GM19351 (cell line): ENCODE results near the gene IKZF4.
"Not testable (repeated sequence)": the region's sequence is repeated elsewhere in the genome, so short reads cannot be mapped to it uniquely, and the experiment has no call there.

Experiments
- ATAC-seq: cut with Tn5 transposase; IDR thresholded peaks from one replicate; pipeline ENCODE4 v1.9.1; 2021; ENCODE audit warnings: mild to moderate bottlenecking, moderate library complexity; ENCODE audit not compliant: unreplicated experiment

Gene IKZF4

DNA sequence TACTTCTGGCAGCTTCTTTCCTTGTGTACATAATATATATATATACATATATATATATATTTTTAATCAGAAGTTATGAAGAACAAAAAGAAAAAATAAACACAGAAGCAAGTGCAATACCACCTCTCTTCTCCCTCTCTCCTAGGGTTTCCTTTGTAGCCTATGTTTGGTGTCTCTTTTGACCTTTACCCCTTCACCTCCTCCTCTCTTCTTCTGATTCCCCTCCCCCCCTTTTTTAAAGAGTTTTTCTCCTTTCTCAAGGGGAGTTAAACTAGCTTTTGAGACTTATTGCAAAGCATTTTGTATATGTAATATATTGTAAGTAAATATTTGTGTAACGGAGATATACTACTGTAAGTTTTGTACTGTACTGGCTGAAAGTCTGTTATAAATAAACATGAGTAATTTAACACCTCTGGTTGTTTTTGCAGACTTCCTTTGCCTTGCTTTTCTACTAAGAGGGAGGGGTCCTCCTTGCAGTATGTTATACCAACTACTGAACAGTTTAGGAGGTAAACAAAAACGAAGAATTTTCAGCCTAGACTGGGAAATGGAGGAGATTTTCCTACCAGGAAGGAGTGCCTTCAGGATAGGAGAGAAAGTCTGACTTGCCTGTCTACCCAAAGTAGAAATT, 17.3 kb downstream of the IKZF4 start:
- no peak for ATAC-seq

DNA sequence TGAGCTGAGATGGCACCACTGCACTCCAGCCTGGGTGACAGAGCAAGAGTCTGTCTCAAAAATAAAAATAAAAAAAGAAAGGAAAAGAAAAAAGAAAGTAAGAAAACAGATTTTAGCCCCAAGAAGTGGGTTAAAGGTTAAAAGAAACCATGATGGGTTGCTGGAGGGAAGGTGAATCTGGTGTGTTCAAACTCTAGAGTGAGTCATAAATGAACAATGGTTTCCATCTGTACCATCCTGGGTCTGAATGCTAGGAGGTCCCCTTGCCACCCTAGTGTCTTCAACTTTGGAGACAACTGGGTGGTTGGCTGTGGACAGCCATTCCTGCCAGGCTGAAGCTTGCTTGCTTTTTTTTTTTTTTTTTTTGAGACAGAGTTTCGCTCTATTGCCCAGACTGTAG, 19.3 kb downstream of the IKZF4 start:
- ATAC-seq: no peak

DNA sequence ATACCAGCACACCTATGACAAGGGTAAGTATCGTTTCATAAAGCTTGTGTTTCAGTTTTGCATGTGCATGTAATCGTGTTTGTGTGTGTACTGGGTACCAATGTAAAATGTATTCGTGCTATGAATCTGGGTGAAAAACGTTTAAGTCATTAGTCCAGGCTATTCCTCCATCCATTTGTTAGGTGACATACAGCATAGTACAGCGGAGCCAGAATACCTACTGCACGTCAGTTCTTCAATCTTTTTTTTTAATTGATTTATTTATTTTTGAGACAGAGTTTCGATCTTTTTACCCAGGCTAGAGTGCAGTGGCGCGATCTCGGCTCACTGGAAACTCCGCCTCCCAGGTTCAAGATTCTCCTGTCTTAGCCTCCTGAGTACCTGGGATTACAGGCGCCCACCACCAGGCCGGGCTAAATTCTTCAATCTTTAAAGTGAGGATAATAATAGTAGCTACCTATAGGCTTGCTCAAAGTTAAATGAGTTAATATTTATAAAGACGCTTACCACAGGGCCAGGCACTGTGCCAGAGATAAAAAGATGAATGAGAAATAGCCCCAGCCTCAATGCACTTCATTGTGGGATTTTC, 20.2 kb downstream of the IKZF4 start:
- peak; percentile 7 for ATAC-seq

DNA sequence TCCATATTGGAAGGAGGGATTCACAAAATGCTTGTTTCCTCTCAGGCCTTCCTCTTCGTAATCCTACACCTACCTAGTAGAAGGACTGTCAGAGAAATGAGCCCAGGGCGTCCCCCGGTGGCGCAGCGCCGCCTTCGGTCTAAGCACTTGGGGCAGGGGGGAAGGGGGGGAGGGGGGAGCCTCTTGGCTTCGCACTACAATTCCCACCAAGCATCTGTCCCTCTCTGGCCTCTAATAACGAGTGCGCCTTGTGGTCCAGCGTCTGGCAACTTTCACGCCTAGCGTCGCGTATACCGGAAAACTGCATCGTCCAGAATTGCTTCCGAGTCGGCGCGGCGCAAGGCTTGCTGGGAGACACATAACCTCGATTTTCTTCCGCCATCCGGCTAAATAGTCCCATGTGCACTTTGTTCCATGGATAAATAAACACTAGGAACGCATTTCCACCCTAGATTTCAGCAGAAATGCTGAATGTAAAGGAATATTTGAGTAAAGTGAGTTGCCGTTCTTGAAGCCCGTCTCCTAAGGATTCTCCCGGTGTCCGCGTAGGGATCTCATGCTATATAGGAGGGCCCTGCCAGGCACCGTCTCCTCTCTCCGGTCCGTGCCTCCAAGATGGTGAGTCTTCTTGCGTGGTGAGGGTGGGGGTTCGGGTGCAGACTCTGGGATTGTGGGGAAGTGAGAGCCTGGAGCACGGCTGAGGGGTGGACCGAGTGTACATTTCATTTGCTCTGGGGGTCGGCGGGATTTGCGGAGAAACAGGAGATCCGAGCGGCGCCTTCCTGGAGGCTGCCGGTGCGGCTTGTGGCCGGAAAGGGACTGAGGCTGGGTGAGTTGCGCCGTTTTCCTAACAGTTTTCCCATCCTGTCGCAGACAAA, 20.9 kb downstream of the IKZF4 start, which contains the start of gene RPS26:
Gene RPS26 (plus strand): TSS at position 367 of the 878 bp plus-strand sequence. CDS start 249 bp downstream, at position 616.
- peak; percentile 94 for ATAC-seq

DNA sequence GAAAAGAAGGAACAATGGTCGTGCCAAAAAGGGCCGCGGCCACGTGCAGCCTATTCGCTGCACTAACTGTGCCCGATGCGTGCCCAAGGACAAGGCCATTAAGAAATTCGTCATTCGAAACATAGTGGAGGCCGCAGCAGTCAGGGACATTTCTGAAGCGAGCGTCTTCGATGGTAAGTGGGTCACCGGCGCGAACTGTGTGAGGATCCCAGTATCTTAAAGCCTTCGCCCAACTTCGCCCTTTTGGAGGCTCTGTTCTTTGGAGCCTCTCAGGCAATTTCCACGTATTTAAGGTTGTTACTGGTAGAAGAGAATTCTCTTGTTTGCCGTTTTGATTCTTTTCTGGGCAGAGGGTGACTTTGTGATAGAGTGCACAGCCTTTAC, 21.6 kb downstream of the IKZF4 start:
- ATAC-seq: not testable (repeated sequence)

DNA sequence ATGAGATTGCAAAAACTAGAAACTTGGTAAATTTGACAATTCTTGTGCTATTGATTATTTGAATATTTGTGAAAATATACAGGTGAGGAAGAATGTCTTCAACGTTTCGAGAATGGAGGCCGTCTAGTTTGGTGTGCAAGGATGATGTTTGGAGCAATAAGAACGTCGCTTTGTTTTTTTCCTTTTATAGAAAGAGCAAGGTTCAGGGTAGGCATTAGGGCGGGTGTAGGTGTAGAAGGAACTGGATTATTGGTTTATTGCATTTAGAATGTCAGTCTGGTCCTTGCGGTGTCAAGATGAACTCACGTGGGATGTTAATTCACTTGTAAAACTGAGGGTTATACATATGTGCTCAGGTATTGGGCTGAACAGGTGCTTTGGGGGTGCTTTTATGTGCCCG, 22.0 kb downstream of the IKZF4 start:
- ATAC-seq: no peak

DNA sequence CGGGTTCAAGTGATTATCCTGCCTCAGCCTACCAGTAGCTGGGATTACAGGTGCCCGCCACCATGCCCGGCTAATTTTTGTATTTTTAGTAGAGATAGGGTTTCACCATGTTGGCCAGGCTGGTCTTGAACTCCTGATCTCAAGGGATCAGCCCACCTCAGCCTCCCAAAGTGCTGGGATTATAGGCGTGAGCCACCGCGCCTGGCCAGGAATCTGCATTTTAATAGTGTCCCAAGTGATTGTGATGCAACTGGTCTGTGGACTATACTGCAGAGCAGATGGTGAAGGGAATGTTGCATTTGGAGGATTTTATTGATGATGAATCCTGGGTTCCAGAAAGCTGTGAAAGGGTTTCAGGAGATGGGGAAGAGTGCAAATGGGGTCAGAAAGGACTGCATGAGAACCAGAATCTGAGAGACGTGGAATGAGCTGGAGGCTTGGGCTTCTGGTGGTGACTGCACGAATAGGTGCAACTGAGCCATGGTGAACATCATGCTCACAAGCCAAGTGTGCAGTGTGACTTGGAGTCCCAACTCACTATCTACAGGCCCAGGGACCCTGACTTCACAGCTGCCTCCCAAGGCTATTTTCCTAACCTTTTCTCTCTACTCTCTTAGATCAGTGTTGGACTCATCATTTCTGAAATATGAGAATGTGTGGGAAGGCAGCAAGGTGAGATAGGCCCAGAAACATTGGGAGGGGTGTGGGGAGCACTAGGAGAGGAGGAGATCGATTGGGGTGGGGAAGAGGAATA, 25.4 kb downstream of the IKZF4 start:
- ATAC-seq: no peak

DNA sequence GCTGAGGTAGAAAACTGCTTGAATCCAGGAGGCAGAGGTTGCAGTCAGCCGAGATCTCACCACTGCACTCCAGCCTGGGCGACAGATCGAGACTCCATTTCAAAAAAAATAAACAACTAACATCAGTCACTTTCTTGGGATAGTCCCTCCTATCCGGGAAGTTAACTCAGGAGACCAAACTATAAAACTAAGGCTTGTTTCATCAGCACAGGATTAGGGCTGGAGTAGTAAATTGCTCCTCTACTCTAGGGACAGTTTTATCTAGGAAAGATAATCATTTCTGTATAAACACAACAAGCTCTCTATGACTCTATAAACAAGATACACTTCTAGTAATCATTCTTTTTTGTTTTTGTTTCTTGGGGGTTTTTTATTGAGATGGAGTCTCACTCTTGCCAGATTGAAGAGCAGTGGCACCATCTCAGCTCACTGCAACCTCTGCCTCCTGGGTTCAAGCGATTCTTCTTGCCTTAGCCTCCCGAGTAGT, 32.6 kb downstream of the IKZF4 start:
- no peak for ATAC-seq

DNA sequence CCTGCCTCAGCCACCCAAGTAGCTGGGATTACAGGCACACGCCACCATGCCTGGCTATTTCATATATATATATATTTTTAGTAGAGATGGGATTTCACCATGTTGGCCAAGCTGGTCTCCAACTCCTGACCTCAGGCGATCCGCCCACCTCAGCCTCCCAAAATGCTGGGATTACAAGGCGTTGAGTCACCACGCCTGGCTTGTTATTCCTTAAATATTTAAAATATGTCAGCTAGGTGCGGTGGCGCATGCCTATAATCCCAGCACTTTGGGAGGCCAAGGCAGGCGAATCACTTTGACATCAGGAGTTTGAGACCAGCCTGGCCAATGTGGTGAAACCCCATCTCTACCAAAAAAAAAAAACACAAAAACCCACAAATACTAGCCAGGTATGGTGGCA, 39.1 kb downstream of the IKZF4 start:
- ATAC-seq: not testable (repeated sequence)

DNA sequence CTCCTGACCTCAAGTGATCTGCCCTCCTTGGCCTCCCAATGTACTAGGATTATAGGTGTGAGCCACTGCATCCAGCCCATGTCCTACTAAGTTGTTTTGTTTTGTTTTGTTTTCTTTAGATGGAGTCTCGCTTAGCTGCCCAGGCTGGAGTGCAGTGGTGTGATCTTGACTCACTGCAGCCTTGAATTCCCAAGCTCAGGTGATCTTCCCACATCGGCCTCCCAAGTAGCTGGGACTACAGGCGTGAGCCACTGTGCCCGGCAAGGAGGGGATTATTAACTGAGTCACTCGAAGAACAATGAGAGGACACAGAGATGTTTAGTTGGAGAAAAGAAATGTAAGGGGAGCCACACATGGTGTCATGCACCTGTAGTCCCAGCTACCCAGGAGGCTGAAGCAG, 41.1 kb downstream of the IKZF4 start:
- no peak for ATAC-seq

DNA sequence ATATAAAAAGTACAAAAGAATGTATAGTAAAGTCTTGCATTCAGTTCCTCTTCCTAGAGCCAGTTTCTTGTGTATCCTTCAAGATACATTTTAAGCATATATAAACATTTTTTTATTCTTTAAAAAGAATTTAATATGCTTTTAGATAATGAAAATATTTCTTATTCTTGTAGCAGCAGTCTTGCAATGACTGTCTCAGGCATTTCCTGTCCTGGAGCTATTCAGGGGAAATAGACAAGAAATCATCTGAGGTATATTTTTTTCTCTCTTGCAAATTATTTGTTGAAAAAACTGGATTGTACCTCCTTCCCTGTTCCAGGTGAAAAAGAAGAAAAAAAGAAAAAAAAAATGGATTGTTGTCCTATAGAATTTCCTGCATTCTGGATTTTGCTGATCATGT, 42.2 kb downstream of the IKZF4 start:
- no peak for ATAC-seq

DNA sequence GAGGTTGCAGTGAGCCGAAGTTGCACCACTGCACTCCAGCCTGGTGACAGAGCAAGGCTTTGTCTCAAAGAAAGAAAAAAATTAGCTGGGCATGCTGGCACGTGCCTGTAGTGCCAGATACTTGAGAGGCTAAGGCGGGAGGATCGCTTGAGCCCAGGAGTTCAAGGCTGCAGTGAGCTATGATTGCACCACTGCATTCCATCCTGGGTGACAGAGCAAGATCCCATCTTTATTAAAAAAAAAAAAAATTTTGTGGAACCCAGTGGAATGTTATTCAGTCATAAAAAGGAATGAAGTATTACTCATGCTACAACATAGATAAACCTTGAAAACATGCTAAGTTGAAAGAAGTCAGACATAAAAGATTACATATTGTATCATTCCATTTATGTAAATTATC, 50.8 kb downstream of the IKZF4 start:
- no peak for ATAC-seq

DNA sequence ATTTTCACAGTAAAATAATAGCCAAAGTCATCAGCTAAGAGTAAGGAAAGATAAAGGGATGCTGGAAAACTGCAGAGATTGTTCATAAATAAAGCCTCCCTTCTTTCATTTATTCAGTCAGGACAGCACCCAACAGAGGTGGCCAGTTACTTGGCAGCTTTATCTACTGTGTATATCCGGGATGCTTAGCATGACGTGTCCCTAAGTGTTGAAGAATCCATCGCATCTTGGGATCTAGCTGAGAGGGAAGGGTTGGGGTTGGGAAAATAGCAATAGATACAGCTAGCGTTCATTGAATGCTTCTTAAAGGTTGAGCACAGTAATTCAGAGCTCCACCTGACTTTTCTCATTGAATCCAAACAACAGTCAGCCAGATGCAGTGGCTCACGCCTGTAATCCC, 53.6 kb downstream of the IKZF4 start:
- ATAC-seq: no peak

DNA sequence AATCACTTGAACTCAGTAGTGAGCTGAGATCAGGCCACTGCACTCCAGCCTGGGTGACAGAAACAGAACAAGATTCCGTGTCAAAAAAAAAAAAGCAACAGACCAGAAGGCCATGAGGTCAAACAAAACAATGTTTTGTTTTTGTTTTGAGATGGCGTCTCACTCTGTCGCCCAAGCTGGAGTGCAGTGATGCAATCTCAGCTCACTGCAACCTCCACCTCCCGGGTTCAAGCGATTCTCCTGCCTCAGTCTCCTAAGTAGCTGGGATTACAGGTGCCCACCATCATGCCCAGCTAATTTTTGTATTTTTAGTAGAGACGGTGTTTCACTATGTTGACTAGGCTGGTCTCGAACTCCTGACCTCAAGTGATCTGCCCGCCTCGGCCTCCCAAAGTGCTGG, 57.1 kb downstream of the IKZF4 start:
- not testable (repeated sequence) for ATAC-seq

DNA sequence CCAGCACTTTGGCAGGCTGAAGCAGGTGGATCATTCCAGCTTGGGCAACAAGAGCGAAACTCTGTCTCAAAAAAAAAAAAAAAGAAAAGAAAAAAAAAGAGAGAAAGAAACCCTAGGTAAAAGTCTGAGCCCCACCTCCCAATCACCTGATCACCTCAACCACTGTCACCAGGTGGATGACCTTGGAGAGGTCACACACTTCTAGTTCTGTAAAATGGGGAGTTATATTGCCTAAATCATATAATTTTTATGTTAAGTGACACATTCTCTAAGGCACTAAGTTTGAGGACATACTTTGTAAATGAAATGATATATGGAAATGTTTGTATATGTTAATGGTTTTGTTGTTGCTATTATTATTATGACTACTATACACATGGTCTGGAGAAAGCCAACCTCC, 57.6 kb downstream of the IKZF4 start:
- ATAC-seq: no peak

DNA sequence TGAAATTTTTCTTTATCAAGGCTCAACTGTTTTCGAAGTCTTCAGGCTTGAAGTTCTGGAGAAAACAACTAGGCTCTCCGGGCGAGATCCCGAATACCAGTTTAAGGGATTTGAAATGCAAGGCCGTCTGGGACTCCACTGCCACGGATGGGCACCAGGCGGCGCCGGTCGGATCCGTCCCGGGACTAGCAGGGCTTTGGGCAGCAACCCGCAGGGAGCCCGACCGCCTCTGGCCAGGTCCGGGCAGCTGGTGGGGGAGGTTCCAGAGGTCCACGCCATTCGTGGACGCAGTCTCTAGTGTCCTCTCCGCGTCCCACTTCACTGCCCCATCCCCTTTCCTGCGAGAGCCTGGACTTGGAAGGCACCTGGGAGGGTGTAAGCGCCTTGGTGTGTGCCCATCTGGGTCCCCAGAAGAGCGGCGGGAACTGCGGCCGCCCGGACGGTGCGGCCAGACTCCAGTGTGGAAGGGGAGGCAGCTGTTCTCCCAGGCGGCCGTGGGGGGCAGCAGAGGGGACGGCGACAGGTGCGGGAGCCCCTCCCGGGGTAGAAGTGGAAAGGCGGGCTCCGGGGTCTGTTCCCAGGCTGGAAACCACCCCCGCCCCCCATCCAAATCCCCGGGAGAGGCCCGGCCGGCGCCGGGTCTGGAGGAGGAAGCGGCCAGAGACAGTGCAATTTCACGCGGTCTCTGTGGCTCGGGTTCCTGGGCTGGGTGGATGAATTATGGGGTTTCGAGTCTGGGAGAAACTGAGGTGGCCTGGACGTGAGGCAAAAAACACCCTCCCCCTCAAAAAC, 58.3 kb downstream of the IKZF4 start:
- peak; percentile 79 for ATAC-seq

DNA sequence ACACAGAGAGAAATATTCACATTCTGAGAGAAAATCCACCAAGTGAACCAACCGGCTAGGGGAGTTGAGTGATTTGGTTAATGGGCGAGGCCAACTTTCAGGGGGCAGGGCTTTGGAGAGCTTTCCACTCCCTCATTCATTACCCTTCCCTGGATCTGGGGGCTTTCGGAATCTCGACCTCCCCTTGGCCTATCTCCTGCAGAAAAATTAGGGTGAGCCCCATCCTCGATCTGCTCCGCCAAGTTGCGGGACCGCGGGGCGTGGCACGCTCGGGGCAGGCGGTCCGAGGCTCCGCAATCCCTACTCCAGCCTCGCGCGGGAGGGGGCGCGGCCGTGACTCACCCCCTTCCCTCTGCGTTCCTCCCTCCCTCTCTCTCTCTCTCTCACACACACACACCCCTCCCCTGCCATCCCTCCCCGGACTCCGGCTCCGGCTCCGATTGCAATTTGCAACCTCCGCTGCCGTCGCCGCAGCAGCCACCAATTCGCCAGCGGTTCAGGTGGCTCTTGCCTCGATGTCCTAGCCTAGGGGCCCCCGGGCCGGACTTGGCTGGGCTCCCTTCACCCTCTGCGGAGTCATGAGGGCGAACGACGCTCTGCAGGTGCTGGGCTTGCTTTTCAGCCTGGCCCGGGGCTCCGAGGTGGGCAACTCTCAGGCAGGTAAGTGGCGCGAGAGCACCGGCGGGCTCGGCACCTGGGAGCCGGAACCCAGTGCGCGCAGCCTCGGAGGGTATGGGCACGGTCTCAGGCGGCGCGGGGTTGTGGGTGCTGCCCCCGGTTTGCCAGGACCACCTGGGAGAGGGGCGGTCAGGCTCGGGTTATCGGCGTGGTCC, 59.1 kb downstream of the IKZF4 start, which contains the start of gene ERBB3:
Gene ERBB3 (plus strand): TSS at position 443 of the 833 bp plus-strand sequence. CDS start 136 bp downstream, at position 579.
- peak; percentile 33 for ATAC-seq

DNA sequence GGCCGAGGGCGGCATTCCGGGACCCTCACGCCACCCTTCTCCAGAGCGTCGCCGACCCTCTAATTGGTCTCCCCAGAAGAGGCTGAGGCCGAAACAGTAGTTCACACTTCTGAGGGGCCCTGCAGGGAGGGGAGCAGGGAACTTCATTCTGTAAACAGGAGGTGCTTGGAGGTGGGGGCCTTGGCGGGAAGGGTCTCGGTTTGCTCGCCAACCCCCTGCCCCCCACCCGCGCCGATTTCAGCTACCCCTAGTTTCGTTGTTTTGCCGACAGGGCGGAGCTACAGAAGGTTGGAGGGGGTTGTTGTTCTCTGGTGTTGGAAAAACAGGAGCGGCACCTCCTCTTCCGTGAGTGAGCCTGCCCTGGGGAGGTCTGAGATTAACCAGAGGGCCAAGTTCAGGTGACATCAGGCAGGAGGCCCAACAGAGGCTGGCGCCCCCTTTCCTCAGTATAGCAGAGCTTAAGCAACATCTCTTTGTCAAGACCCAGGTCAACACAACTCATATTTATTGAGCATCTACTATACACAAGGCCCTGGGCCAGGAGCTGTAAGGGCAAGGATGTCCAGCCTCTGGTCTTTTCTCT, 59.8 kb downstream of the IKZF4 start:
- no peak for ATAC-seq
